Measurements from ENCODE around the gene RPS6KA1. TPM values are rescaled to one million over a fixed set of nuclear protein-coding genes. Genes with fewer than 3 reads are reported as not detected.
"Not testable (repeated sequence)": the region's sequence is repeated elsewhere in the genome, so short reads cannot be mapped to it uniquely, and the experiment has no call there.

The RPS6KA1 gene
- total RNA-seq, 1 experiment from 2014 or later: 65.5 TPM

GRCh38 chr1:26585471-26585870 is 55.9 kb downstream of the RPS6KA1 start (continued):
- TF ChIP-seq E2F4 (CRISPR knock-in tag; IDR thresholded peaks at IDR 0.05; ENCODE audit: borderline replicate concordance, low read depth) (no peak), NFATC4 (CRISPR knock-in tag; IDR thresholded peaks at IDR 0.05) (no peak), SMAD4 (CRISPR knock-in tag; IDR thresholded peaks at IDR 0.05) (no peak)

GRCh38 chr1:26593385-26593784 is 63.8 kb downstream of the RPS6KA1 start:
- TF ChIP-seq ZNF671 (CRISPR knock-in tag; IDR thresholded peaks at IDR 0.05) (no peak), IRF2 (CRISPR knock-in tag; IDR thresholded peaks at IDR 0.05; ENCODE audit: borderline replicate concordance, low read depth) (no peak), NR1H2 (CRISPR knock-in tag; IDR thresholded peaks at IDR 0.05) (no peak), TCF7 (CRISPR knock-in tag; IDR thresholded peaks at IDR 0.05; ENCODE audit: low read depth) (no peak), SMAD3 (CRISPR knock-in tag; IDR thresholded peaks at IDR 0.05; ENCODE audit: borderline replicate concordance) (no peak), ATF3 (CRISPR knock-in tag; conservative IDR thresholded peaks at IDR 0.05) (no peak), NFE2L1 (CRISPR knock-in tag; IDR thresholded peaks at IDR 0.05) (no peak), CBFB (CRISPR knock-in tag; IDR thresholded peaks at IDR 0.05; ENCODE audit: low read depth) (no peak), PRDM15 (CRISPR knock-in tag; IDR thresholded peaks at IDR 0.05) (no peak), PREB (CRISPR knock-in tag; IDR thresholded peaks at IDR 0.05; ENCODE audit: borderline replicate concordance) (no peak), E2F1 (CRISPR knock-in tag; IDR thresholded peaks at IDR 0.05) (no peak), PRRX2 (CRISPR knock-in tag; IDR thresholded peaks at IDR 0.05) (no peak), EMX1 (CRISPR knock-in tag; IDR thresholded peaks at IDR 0.05) (no peak)
- POLR2A ChIA-PET: no interaction called here

GRCh38 chr1:26594593-26594992 is 65.0 kb downstream of the RPS6KA1 start:
- H3K4me3 Mint-ChIP-seq; H3K9me3 Mint-ChIP-seq; DNase-seq (ENCODE audit: low spot score); ATAC-seq; H3K4me1 Mint-ChIP-seq; H3K27me3 Mint-ChIP-seq (ENCODE audit: low read depth); POLR2A ChIA-PET; H3K36me3 Mint-ChIP-seq; H3K27ac Mint-ChIP-seq: not testable (repeated sequence)
- CTCF ChIA-PET: interaction anchor here (1.0 kb wide), 1 partner anchor 194 kb away, joined by 3 read pairs; no protein-coding TSS in a partner anchor

More at GRCh38 chr1:26593385-26593784, 63.8 kb downstream of the RPS6KA1 start:
- H3K36me3 Mint-ChIP-seq: peaks cover 6% of the 10 kb centered on the region
- DNase-seq (ENCODE audit: low spot score): no peak
- peaks cover 7% of the 10 kb centered on the region; the same call in 1 of the 2 replicates for H3K27me3 Mint-ChIP-seq (ENCODE audit: low read depth)
- CTCF ChIA-PET: interaction anchor here (0.6 to 1.1 kb wide), 2 partner anchors 9 kb away, joined by 3 to 4 read pairs; no protein-coding TSS in a partner anchor
- no peak for ATAC-seq
- no peak overlapping the region for H3K4me3 Mint-ChIP-seq
- no peak overlapping the region for H3K27ac Mint-ChIP-seq
- H3K4me1 Mint-ChIP-seq: no peaks in the 10 kb centered on the region
- H3K9me3 Mint-ChIP-seq: peaks cover 12% of the 10 kb centered on the region

All from WTC11 (cell line).